ENCODE results near the gene BST1.
"Not testable (repeated sequence)": the region's sequence is repeated elsewhere in the genome, so short reads cannot be mapped to it uniquely, and the experiment has no call there.

Gene BST1

DNA sequence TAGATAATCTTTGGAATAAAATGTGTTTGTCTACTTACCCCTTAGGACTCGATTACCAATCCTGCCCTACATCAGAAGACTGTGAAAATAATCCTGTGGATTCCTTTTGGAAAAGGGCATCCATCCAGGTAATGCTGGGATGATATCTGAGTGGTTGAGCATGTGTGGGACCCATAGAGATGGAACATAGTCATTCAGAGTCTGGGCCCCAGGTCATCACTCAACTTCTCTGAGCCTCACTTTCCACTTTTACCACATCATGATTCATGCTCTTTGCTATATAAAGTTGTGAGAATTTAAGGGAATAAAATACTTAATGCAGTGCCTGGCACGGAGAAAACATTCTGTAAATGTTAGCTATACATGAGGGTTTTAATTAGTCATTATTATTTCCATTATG, 8.9 kb downstream of the BST1 start:
- no peak for DNase-seq (ENCODE audit: low spot score)

GRCh38 chr4:15712214-15712613, 9.3 kb downstream of the BST1 start:
- no peak for DNase-seq (ENCODE audit: low spot score)

GRCh38 chr4:15714141-15714540, 11.3 kb downstream of the BST1 start:
- no peak for DNase-seq (ENCODE audit: low spot score)

GRCh38 chr4:15714646-15715435, 12.0 kb downstream of the BST1 start:
- DNase-seq (ENCODE audit: low spot score), result no peak

- no peak for DNase-seq (ENCODE audit: low spot score)
Measured at GRCh38 chr4:15716115-15716514, 13.2 kb downstream of the BST1 start.

GRCh38 chr4:15717086-15717485, 14.2 kb downstream of the BST1 start:
- DNase-seq (ENCODE audit: low spot score), result no peak

GRCh38 chr4:15717657-15718416, 15.0 kb downstream of the BST1 start:
- no peak for DNase-seq (ENCODE audit: low spot score)

- no peak for DNase-seq (ENCODE audit: low spot score)
Measured at GRCh38 chr4:15718465-15718864, 15.6 kb downstream of the BST1 start.

DNA sequence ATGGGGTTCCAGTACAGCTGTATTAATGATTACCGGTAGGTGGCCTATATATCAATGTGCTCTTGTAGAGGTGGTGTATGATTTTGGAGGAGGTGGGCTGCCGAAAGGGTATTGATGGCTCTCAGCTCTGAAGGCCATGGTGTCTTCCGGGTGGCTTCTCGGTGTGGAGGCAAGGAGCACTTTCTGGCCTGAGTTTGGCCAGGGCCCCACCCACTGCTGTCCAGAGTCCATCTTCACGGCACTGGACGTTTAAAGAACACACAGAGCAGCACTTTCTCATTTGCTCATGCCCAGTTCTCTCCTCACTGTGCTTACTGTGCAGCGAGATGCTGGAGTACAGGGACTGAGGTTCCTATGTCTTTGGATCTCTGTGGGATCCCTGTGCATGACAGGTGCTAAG, 16.1 kb downstream of the BST1 start:
- no peak for DNase-seq (ENCODE audit: low spot score)

DNA sequence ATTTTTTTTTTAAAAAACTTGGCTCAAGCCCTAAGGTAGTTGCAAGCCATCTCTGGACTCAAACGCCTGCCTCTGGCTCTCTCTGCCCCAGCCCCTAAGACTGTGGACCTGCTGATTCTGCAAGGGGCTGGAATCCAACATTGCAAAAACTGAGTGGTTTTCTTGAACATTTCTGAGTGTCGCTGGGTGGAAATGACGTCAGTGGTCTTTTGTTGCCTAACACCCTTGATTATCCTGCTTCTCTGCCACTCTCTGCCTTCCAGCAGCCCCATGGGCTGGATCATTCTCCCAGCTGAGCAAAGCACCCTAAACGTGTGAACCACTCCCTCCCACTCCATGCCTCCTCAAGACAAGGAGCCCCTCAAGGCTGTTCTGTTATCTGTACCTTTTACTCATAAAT, 16.6 kb downstream of the BST1 start:
- DNase-seq (ENCODE audit: low spot score), result no peak

- no peak for DNase-seq (ENCODE audit: low spot score)
Measured at GRCh38 chr4:15720851-15721250, 18.0 kb downstream of the BST1 start.

- no peak for DNase-seq (ENCODE audit: low spot score)
Measured at GRCh38 chr4:15725608-15726007, 22.7 kb downstream of the BST1 start.

DNA sequence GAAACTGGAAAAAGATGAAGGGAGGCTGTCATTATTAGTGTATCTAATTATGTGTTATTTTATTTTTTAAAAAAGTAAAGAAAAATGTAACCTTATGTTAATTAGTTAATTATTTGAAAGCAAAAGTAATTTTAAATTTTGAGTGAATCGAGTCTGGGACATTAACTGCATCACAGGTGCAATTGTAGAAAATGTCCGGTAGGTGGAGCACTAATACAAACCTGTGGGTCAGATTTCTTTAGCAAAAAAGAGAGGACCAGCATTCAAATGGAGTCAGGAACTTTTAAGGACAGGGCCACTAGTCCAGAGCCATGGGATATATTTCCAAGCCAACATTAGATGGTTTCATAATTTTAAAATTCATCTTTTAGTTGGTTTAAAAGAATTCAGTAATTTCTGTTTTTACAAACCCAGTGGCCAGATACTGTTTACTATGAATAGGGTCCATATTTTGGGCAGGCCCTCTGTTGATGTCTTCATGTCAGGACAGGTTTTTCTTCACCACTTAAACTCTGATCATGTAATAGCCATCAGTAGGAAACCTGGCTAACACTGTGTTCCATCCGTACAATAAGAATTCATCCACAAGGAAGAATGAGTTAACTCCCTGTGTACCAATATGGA, 27.2 kb downstream of the BST1 start:
- peak; percentile 74 for DNase-seq (ENCODE audit: low spot score)

DNA sequence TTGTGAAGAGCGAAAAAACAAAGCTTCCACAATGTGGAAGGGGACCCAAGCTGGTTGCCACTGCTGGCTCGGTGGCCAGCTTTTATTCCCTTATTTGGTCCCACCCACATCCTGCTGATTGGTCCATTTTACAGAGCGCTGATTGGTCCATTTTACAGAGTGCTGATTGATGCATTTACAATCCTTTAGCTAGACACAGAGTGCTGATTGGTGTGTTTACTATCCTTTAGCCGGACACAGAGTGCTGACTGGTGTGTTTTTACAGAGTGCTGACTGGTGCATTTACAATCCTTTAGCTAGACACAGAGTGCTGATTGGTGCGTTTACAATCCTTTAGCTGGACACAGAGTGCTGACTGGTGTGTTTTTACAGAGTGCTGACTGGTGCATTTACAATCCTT, 30.2 kb downstream of the BST1 start:
- not testable (repeated sequence) for DNase-seq (ENCODE audit: low spot score)

GRCh38 chr4:15735536-15735935, 32.7 kb downstream of the BST1 start:
- DNase-seq (ENCODE audit: low spot score), result no peak

DNA sequence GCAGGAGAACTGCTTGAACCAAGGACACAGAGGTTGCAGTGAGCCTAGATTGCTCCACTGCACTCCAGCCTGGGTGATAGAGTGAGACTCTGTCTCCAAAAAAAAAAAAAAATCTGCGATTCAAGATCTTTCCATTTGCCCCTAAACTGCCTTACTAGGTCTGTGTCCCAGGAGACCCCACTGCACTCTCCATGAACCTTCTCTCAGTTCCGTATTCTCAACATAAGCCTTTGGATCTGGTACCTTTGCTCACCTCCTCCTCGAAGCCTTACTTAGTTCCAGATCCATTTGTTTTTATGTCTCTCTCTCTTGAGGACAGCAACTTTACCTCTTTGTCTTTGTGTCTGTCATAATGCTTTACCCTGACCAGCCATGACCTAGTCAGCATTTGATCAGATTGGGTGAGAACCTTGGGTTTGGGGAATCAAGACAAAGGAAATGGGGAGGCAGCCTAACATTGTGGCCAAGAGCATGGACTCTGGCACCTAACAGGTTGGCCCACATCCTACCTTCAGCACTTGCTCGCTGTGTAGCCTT, 33.7 kb downstream of the BST1 start:
- DNase-seq (ENCODE audit: low spot score), result no peak

- DNase-seq (ENCODE audit: low spot score), result no peak
Measured at GRCh38 chr4:15737255-15737654, 34.4 kb downstream of the BST1 start.

GRCh38 chr4:15738877-15739276, 36.0 kb downstream of the BST1 start:
- DNase-seq (ENCODE audit: low spot score), result peak; percentile 46

GRCh38 chr4:15740764-15741404, 38.0 kb downstream of the BST1 start:
- DNase-seq (ENCODE audit: low spot score), result no peak

- no peak for DNase-seq (ENCODE audit: low spot score)
Measured at GRCh38 chr4:15742083-15742582, 39.3 kb downstream of the BST1 start.

DNA sequence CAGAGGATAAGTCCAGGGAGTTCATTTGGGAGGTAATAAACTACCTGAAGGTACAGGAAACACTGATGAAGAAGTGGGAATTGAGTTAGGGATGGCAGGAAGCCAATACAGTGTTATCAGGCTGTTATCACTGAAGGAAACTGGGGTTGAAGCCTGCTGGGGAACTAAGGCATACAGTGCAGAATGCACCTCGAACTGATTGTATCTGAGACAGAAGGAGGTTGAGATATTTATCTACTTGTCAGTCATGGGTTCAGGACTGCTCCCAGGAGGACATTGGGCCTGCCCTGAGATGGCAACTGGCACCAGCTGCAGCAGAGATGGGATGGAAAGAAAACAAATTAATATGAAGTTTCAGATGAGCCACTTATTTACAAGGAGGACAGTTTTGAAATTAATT, 39.8 kb downstream of the BST1 start:
- DNase-seq (ENCODE audit: low spot score), result no peak

DNA sequence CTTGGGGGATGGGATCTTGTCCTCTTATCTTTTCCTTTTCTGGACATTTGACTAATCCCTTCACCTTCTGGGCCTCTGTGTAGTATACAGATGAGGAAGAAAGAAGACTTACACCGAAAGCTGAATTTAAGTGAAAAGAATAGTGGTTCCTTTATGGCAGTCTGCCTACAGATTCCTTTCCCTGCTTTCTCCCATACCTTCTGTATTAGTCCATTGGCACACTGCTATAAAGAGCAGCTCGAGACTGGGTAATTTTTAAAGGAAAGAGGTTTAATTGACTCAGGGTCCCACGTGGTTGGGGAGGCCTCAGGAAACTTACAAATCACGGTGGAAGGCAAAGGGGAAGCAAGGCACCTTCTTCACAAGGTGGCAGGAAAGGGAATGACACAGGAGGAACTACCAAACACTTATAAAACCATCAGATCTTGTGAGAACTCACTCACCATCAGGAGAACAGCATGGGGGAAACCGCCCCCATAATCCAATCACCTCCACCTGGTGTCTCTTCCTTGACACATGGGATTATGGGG, 41.2 kb downstream of the BST1 start:
- DNase-seq (ENCODE audit: low spot score), result no peak

Data from pons (tissue), 1 donor.